ENCODE measurements around the gene TRIM33. TPM values are rescaled to one million over a fixed set of nuclear protein-coding genes. Genes with fewer than 3 reads are reported as not detected.

The TRIM33 gene
- total and polyA plus RNA-seq, 2 of the 13 experiments (the other 11 are each of a cell fraction or from before 2014, with no cell fraction given) = 35.5 to 42.2 TPM

DNA sequence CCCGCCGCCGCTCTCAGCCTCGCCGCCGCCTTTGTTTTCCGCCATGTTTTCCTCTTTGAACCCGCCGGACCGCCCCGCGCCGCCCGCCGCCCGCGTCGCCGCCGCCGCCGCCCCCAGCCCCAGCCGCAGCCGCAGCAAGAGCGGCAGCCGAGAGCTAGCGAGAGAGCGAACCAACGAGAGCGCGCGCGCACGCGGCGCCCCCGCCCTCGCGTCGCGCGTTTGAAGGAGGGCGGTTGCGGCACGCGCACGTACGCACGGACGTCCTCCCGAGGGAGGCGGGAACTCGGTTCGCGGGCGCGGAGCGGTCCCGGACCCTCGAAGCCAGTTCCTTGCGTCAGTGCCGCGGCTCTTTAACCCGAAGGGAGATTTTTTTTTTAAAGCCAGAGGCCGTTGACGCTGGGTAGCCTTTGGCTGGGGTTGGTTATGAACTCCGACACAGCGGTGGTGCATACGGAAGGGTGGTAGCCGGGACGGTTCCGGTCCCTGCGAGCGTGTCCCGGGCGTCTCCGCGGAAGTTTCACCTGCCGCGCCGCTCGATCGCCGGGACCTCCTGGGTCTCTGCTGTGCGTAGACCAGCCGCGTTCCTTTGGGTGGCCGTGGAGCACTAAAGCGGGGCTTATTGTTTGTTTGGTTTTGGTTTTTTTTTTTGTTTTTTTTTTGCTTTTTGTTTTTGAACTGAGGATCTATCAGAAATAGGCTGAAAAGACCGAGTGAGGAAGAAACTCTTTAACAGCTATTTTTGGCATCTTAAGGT, at the start of gene TRIM33 (continued):
- TF ChIP-seq HOXA5 (CRISPR knock-in tag; IDR thresholded peaks at IDR 0.05) = 0 out of 2 replicates have a peak, but pooled peaks have one; percentile 70
- TF ChIP-seq ZNF12 (CRISPR knock-in tag; IDR thresholded peaks at IDR 0.05) = peak; percentile 43; the same call in 1 of the 2 replicates
- peak; percentile 15 for TF ChIP-seq SRSF1 (optimal IDR thresholded peaks at IDR 0.05; ENCODE audit: low read depth, low read length)
- peak; percentile 79 for TF ChIP-seq CBFB (CRISPR knock-in tag; IDR thresholded peaks at IDR 0.05)
- TF ChIP-seq ZNF432 (CRISPR knock-in tag; IDR thresholded peaks at IDR 0.05; ENCODE audit: borderline replicate concordance) = 0 out of 2 replicates have a peak, but pooled peaks have one; percentile 45
- TF ChIP-seq SIX4 (CRISPR knock-in tag; IDR thresholded peaks at IDR 0.05) = peak; percentile 55; the same call in 1 of the 2 replicates
- TF ChIP-seq RARG (CRISPR knock-in tag; IDR thresholded peaks at IDR 0.05; ENCODE audit: low read depth) = no peak
- TF ChIP-seq, protein P1, sequence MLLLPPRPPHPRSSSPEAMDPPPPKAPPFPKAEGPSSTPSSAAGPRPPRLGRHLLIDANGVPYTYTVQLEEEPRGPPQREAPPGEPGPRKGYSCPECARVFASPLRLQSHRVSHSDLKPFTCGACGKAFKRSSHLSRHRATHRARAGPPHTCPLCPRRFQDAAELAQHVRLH (CRISPR knock-in tag; IDR thresholded peaks at IDR 0.05; ENCODE audit: borderline replicate concordance, low read depth) = peak; percentile 70; the same call in 1 of the 2 replicates
- TF ChIP-seq, protein P2, sequence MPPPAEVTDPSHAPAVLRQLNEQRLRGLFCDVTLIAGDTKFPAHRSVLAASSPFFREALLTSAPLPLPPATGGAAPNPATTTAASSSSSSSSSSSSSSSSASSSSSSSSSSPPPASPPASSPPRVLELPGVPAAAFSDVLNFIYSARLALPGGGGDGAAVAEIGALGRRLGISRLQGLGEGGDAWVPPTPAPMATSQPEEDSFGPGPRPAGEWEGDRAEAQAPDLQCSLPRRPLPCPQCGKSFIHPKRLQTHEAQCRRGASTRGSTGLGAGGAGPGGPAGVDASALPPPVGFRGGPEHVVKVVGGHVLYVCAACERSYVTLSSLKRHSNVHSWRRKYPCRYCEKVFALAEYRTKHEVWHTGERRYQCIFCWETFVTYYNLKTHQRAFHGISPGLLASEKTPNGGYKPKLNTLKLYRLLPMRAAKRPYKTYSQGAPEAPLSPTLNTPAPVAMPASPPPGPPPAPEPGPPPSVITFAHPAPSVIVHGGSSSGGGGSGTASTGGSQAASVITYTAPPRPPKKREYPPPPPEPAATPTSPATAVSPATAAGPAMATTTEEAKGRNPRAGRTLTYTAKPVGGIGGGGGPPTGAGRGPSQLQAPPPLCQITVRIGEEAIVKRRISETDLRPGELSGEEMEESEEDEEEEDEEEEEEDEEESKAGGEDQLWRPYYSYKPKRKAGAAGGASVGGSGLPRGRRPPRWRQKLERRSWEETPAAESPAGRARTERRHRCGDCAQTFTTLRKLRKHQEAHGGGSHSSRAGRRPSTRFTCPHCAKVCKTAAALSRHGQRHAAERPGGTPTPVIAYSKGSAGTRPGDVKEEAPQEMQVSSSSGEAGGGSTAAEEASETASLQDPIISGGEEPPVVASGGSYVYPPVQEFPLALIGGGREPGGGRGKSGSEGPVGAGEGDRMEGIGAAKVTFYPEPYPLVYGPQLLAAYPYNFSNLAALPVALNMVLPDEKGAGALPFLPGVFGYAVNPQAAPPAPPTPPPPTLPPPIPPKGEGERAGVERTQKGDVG (CRISPR knock-in tag; IDR thresholded peaks at IDR 0.05; ENCODE audit: borderline replicate concordance) = peak; percentile 43; the same call in 1 of the 2 replicates
- TF ChIP-seq, protein P3, sequence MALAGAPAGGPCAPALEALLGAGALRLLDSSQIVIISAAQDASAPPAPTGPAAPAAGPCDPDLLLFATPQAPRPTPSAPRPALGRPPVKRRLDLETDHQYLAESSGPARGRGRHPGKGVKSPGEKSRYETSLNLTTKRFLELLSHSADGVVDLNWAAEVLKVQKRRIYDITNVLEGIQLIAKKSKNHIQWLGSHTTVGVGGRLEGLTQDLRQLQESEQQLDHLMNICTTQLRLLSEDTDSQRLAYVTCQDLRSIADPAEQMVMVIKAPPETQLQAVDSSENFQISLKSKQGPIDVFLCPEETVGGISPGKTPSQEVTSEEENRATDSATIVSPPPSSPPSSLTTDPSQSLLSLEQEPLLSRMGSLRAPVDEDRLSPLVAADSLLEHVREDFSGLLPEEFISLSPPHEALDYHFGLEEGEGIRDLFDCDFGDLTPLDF (CRISPR knock-in tag; IDR thresholded peaks at IDR 0.05) = peak; percentile 90
- TF ChIP-seq ZNF570 (CRISPR knock-in tag; IDR thresholded peaks at IDR 0.05; ENCODE audit: borderline replicate concordance) = no peak
- no peak; the same call in 1 of the 2 replicates for TF ChIP-seq ZNF816 (CRISPR knock-in tag; IDR thresholded peaks at IDR 0.05; ENCODE audit: borderline replicate concordance)
- peak; percentile 58; the same call in 1 of the 2 replicates for TF ChIP-seq ZNF510 (CRISPR knock-in tag; IDR thresholded peaks at IDR 0.05; ENCODE audit: low read depth)
- peak; percentile 90 for TF ChIP-seq ZNF33B (CRISPR knock-in tag; IDR thresholded peaks at IDR 0.05)
- no peak for TF ChIP-seq ZC3H4 (CRISPR knock-in tag; IDR thresholded peaks at IDR 0.05; ENCODE audit: borderline replicate concordance)
- TF ChIP-seq ZNF589 (CRISPR knock-in tag; conservative IDR thresholded peaks at IDR 0.05) = no peak
- no peak for TF ChIP-seq MEF2D (CRISPR knock-in tag; IDR thresholded peaks at IDR 0.05)
- TF ChIP-seq ZNF841 (CRISPR knock-in tag; IDR thresholded peaks at IDR 0.05; ENCODE audit: borderline replicate concordance) = no peak
- TF ChIP-seq RELA (CRISPR knock-in tag; IDR thresholded peaks at IDR 0.05) = peak; percentile 37; the same call in 1 of the 2 replicates
- peak; percentile 14; the same call in 1 of the 2 replicates for TF ChIP-seq HNF4A (CRISPR knock-in tag; IDR thresholded peaks at IDR 0.05)
- peak; percentile 47; the same call in 1 of the 2 replicates for TF ChIP-seq ZNF234 (CRISPR knock-in tag; conservative IDR thresholded peaks at IDR 0.05)
- TF ChIP-seq, protein P4, sequence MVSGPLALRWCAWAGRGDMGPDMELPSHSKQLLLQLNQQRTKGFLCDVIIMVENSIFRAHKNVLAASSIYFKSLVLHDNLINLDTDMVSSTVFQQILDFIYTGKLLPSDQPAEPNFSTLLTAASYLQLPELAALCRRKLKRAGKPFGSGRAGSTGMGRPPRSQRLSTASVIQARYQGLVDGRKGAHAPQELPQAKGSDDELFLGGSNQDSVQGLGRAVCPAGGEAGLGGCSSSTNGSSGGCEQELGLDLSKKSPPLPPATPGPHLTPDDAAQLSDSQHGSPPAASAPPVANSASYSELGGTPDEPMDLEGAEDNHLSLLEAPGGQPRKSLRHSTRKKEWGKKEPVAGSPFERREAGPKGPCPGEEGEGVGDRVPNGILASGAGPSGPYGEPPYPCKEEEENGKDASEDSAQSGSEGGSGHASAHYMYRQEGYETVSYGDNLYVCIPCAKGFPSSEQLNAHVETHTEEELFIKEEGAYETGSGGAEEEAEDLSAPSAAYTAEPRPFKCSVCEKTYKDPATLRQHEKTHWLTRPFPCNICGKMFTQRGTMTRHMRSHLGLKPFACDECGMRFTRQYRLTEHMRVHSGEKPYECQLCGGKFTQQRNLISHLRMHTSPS (CRISPR knock-in tag; IDR thresholded peaks at IDR 0.05; ENCODE audit: low read depth) = peak; percentile 56; the same call in 1 of the 2 replicates
- peak; percentile 72 for TF ChIP-seq ZNF772 (CRISPR knock-in tag; IDR thresholded peaks at IDR 0.05)
- TF ChIP-seq ZSCAN9 (CRISPR knock-in tag; IDR thresholded peaks at IDR 0.05; ENCODE audit: borderline replicate concordance) = peak; percentile 65; the same call in 1 of the 2 replicates
